ENCODE results near the gene ZNF75A. TPM values are rescaled to one million over a fixed set of nuclear protein-coding genes. Genes with fewer than 3 reads are reported as not detected.
A peak's percentile ranks its signal among the peaks of the same experiment; 100 is the strongest.

The ZNF75A gene
- total and polyA plus RNA-seq, 9 of the 15 experiments (the other 6 are each of a cell fraction or from before 2014, with no cell fraction given), result 7.2 to 24.5 (median 17.1) TPM

- TF ChIP-seq SIX5 (IDR thresholded peaks at IDR 0.05; ENCODE audit: borderline replicate concordance in 1 of 2, insufficient read depth in 1 of 2, low read depth in 1 of 2, low read length in 2 of 2) (peak; percentile 57 to 63; a peak in 3 of 4 replicates), E2F3 (CRISPR knock-in tag; IDR thresholded peaks at IDR 0.05) (peak; percentile 69; the same call in 1 of the 2 replicates), CHD4 (IDR thresholded peaks at IDR 0.05; ENCODE audit: insufficient read depth, insufficient replicate concordance, low read depth, low read length, poor library complexity, severe bottlenecking) (no peak), ZNF655 (CRISPR knock-in tag; IDR thresholded peaks at IDR 0.05) (no peak), NFIX (CRISPR knock-in tag; IDR thresholded peaks at IDR 0.05; ENCODE audit: low read depth) (no peak), CCNT2 (IDR thresholded peaks at IDR 0.05; ENCODE audit: borderline replicate concordance, extremely low read depth, insufficient read length, low read depth, low read length) (peak; percentile 55), ZNF280B (CRISPR knock-in tag; IDR thresholded peaks at IDR 0.05) (no peak), MAFG (tag; conservative IDR thresholded peaks at IDR 0.05) (no peak), CGGBP1 (CRISPR knock-in tag; IDR thresholded peaks at IDR 0.05) (no peak), CTCFL (IDR thresholded peaks at IDR 0.05; ENCODE audit: borderline replicate concordance, insufficient read depth, low read depth, low read length, poor library complexity, severe bottlenecking) (peak; percentile 22), GATAD2A (IDR thresholded peaks at IDR 0.05) (no peak), TBP (optimal IDR thresholded peaks at IDR 0.05; ENCODE audit: low read depth, low read length) (peak; percentile 60), ZBTB34 (CRISPR knock-in tag; IDR thresholded peaks at IDR 0.05) (no peak), ATF6 (CRISPR knock-in tag; IDR thresholded peaks at IDR 0.05) (no peak), ZNF79 (CRISPR knock-in tag; IDR thresholded peaks at IDR 0.05; ENCODE audit: low read depth) (no peak)
These were observed 22.4 kb upstream of the ZNF75A start, which contains the start of gene ZNF263 (continued) for GRCh38 chr16:3282730-3283542.
